ENCODE measurements around the gene CD3D. TPM values are rescaled to one million over a fixed set of nuclear protein-coding genes. Genes with fewer than 3 reads are reported as not detected.

Gene CD3D
- total RNA-seq, 4 donors from 2014 or later: 1.5 to 1.8 (median 1.7) TPM; not detected in 1

DNA sequence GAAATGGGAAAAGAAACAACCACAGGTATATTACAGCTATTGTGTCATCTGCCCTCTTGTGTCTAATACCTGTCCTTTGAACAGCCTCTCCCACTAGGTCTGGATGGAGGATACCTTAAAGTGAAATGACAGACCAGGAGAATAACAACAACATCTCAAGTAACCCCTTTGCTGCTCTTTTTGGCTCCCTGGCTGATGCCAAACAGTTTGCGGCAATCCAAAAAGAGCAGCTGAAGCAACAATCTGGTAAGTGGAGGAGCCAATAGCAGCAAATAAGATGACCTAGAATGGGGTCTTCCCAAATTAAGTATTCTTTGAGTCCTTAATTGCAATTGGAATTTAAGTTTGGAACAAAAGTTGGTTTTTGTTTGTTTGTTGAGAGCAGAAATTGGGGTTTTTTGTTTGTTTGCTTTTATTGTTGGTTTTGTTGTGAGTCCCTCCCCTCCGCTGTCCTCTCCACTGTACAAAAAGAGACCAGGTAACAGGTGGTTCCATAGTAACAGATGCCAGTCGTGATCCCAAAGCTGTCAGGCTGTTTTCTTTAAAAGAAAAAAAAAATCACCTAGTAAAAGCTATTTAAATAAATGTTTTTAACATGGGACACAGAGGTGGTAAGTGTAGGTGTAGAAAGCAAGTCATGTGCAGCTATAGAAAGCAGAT is 22.6 kb upstream of the CD3D start:
- Histone ChIP-seq H3K27ac (no peak overlapping the region), H3K36me3 (peaks cover 0 to 61% of the 10 kb centered on the region in 2 donors), H3K27me3 (no peaks in the 10 kb centered on the region), H3K9me3 (no peaks in the 10 kb centered on the region), H3K4me3 (no peak overlapping the region), H3K4me1 (peaks cover 0 to 21% (median 0%) of the 10 kb centered on the region in 3 donors)
- no peak for TF ChIP-seq POLR2AphosphoS5 (IDR thresholded peaks at IDR 0.05)
- TF ChIP-seq POLR2A (IDR thresholded peaks at IDR 0.05): no peak
- TF ChIP-seq EP300 (IDR thresholded peaks at IDR 0.05): no peak
- TF ChIP-seq, protein P1, sequence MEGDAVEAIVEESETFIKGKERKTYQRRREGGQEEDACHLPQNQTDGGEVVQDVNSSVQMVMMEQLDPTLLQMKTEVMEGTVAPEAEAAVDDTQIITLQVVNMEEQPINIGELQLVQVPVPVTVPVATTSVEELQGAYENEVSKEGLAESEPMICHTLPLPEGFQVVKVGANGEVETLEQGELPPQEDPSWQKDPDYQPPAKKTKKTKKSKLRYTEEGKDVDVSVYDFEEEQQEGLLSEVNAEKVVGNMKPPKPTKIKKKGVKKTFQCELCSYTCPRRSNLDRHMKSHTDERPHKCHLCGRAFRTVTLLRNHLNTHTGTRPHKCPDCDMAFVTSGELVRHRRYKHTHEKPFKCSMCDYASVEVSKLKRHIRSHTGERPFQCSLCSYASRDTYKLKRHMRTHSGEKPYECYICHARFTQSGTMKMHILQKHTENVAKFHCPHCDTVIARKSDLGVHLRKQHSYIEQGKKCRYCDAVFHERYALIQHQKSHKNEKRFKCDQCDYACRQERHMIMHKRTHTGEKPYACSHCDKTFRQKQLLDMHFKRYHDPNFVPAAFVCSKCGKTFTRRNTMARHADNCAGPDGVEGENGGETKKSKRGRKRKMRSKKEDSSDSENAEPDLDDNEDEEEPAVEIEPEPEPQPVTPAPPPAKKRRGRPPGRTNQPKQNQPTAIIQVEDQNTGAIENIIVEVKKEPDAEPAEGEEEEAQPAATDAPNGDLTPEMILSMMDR (IDR thresholded peaks at IDR 0.05): no peak
- no peak for ATAC-seq
- WGBS, 2 donors (ENCODE audit: low coverage in 1 of 2): 86 to 92% methylated on average over 2 of the region's 3 CpGs

DNA sequence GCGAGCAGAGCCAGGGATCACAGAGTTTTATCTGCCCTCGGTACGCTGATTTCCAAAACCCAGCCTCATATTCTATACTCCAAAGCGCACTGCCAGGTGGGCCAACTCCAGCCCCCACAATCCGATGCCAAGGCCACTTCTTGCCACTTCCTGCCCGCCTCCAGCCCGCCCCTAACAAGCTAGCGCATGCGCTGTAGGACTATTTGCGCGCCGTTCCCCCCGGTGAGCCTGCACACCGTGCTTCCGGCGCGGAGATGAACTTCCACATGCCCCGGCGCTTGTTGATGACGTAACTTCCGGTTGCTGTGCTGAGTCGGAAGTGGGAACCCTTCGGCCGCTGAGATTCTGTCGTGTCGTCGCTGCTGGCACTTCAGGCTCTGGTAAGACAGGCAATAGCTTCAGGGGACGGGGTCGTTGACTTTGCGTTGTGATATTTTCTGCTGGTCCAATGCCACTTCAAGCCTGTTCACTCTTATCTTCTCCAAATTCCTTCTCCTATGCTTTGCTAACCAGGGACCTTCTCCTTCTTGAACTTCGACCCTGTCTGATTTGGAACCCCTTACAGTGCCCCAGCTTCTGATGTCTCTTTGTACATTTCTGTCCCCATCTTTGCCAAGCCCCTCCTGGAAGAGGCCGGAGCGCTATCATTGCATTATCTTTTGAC is 16.9 kb upstream of the CD3D start, which contains the start of gene UBE4A:
UBE4A (plus strand) TSS at position 306 of the 664 bp plus-strand sequence. CDS start 5,481 bp downstream, outside the sequence.
- peak; percentile 82 for TF ChIP-seq POLR2AphosphoS5 (IDR thresholded peaks at IDR 0.05)
- no peak for TF ChIP-seq EP300 (IDR thresholded peaks at IDR 0.05)
- peak in 1 of 2 donors; percentile 47 for TF ChIP-seq POLR2A (IDR thresholded peaks at IDR 0.05)
- Histone ChIP-seq H3K4me3 (peak within 1 kb of the TSS; percentile 64 to 67), H3K9me3 (no peaks in the 10 kb centered on the region), H3K27ac (peak within 1 kb of the TSS; percentile 26 to 69 (median 58)), H3K36me3 (peaks cover 0 to 4% of the 10 kb centered on the region in 2 donors), H3K4me1 (peaks cover 0 to 24% (median 0%) of the 10 kb centered on the region in 3 donors), H3K27me3 (no peaks in the 10 kb centered on the region)
- 10 to 24% methylated on average over 9 to 22 of the region's 33 CpGs for WGBS, 2 donors (ENCODE audit: low coverage in 1 of 2)
- ATAC-seq: peak; percentile 96

GRCh38 chr11:118358071-118358470 is 15.6 kb upstream of the CD3D start:
- Histone ChIP-seq H3K36me3 (no peaks in the 10 kb centered on the region), H3K4me1 (peaks cover 0 to 24% (median 0%) of the 10 kb centered on the region in 3 donors), H3K27me3 (no peaks in the 10 kb centered on the region), H3K27ac (no peak overlapping the region), H3K4me3 (no peak overlapping the region), H3K9me3 (no peaks in the 10 kb centered on the region)
- no peak for ATAC-seq
- 44 to 51% methylated on average over 3 of the region's 3 CpGs for WGBS, 2 donors (ENCODE audit: low coverage in 1 of 2)
- TF ChIP-seq POLR2A (IDR thresholded peaks at IDR 0.05) (no peak), EP300 (IDR thresholded peaks at IDR 0.05) (no peak), POLR2AphosphoS5 (IDR thresholded peaks at IDR 0.05) (no peak)
- TF ChIP-seq, protein P1 (IDR thresholded peaks at IDR 0.05): no peak

- no peaks in the 10 kb centered on the region for H3K36me3 ChIP-seq
- H3K4me1 ChIP-seq: no peaks in the 10 kb centered on the region
- TF ChIP-seq, protein P1 (IDR thresholded peaks at IDR 0.05): peak; percentile 22 to 52 (median 46)
- no peak for TF ChIP-seq POLR2AphosphoS5 (IDR thresholded peaks at IDR 0.05)
- H3K27me3 ChIP-seq: peaks cover 41% of the 10 kb centered on the region
- no peak for ATAC-seq
- no peak overlapping the region for H3K27ac ChIP-seq
- H3K9me3 ChIP-seq: no peaks in the 10 kb centered on the region
- H3K4me3 ChIP-seq: no peak overlapping the region
- 1 to 20% methylated on average over 3 to 5 of the region's 6 CpGs for WGBS, 2 donors (ENCODE audit: low coverage in 1 of 2)
Observed at GRCh38 chr11:118353084-118353710, 10.7 kb upstream of the CD3D start.

DNA sequence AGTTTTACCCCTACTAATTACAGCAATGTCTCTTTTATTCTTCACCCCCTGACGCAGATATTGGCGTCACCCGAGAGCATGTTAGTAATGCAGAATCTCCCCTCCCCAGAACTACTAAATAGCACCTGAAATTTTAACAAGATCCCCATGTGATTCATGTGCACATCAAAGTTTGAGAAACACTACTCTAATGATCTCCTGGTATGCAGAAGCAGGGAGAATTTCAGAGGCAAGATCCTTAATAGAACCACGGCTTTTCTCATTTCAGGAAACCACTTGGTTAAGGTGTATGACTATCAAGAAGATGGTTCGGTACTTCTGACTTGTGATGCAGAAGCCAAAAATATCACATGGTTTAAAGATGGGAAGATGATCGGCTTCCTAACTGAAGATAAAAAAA is 7.0 kb upstream of the CD3D start:
- Histone ChIP-seq H3K27ac (no peak overlapping the region), H3K36me3 (no peaks in the 10 kb centered on the region), H3K9me3 (no peaks in the 10 kb centered on the region), H3K4me1 (no peaks in the 10 kb centered on the region), H3K27me3 (peaks cover 59% of the 10 kb centered on the region), H3K4me3 (no peak overlapping the region)
- no peak for ATAC-seq
- TF ChIP-seq POLR2AphosphoS5 (IDR thresholded peaks at IDR 0.05) (no peak), EP300 (IDR thresholded peaks at IDR 0.05) (no peak), POLR2A (IDR thresholded peaks at IDR 0.05) (no peak)
- TF ChIP-seq, protein P1 (IDR thresholded peaks at IDR 0.05): no peak
- 77% methylated on average over 5 to 6 of the region's 6 CpGs for WGBS, 2 donors (ENCODE audit: low coverage in 1 of 2)

Data from gastroesophageal sphincter (tissue), 4 donors.